NCI-H526 (cell line): ENCODE data around the gene EVI2A.
"Not testable (repeated sequence)": the region's sequence is repeated elsewhere in the genome, so short reads cannot be mapped to it uniquely, and the experiment has no call there.

Source experiments
- DNase-seq, 2 experiments: peaks; one replicate each; lab custom pipeline; 2025; lab: John Stamatoyannopoulos, UW

EVI2A gene

GRCh38 chr17:31312223-31312622 is 9.2 kb downstream of the EVI2A start:
- not testable (repeated sequence) for DNase-seq

GRCh38 chr17:31311526-31311925 is 9.9 kb downstream of the EVI2A start:
- DNase-seq = no peak

GRCh38 chr17:31310886-31311285 is 10.5 kb downstream of the EVI2A start:
- DNase-seq = no peak

GRCh38 chr17:31310260-31310659 is 11.2 kb downstream of the EVI2A start:
- DNase-seq = no peak

GRCh38 chr17:31309556-31309955 is 11.9 kb downstream of the EVI2A start:
- DNase-seq = no peak

GRCh38 chr17:31308372-31309334 is 12.8 kb downstream of the EVI2A start:
- DNase-seq = peak in 1 of 2 experiments; percentile 20

GRCh38 chr17:31307640-31308039 is 13.8 kb downstream of the EVI2A start:
- no peak for DNase-seq

GRCh38 chr17:31299624-31300023 is 21.8 kb downstream of the EVI2A start:
- no peak for DNase-seq

GRCh38 chr17:31297090-31297489 is 24.3 kb downstream of the EVI2A start, which contains the start of gene OMG:
Gene OMG, minus strand, starts transcription at chr17:31297239. Its CDS starts 908 bp downstream, at chr17:31296331.
- peak; percentile 85 to 93 for DNase-seq

- DNase-seq = peak; percentile 95 to 97
Measured at GRCh38 chr17:31296142-31296541, 25.3 kb downstream of the EVI2A start.

GRCh38 chr17:31295489-31295871 is 25.9 kb downstream of the EVI2A start:
- DNase-seq = peak; percentile 25 to 43

GRCh38 chr17:31294820-31295488 is 26.5 kb downstream of the EVI2A start:
- no peak for DNase-seq

- DNase-seq = no peak
Measured at GRCh38 chr17:31294231-31294630, 27.2 kb downstream of the EVI2A start.

GRCh38 chr17:31293581-31293980 is 27.8 kb downstream of the EVI2A start:
- DNase-seq = no peak

- no peak for DNase-seq
Measured at GRCh38 chr17:31291820-31292219, 29.6 kb downstream of the EVI2A start.

- DNase-seq = no peak
Measured at GRCh38 chr17:31289790-31290189, 31.6 kb downstream of the EVI2A start.

GRCh38 chr17:31287932-31288331 is 33.5 kb downstream of the EVI2A start:
- not testable (repeated sequence) for DNase-seq

- DNase-seq = no peak
Measured at GRCh38 chr17:31286587-31286986, 34.8 kb downstream of the EVI2A start.

GRCh38 chr17:31283841-31284240 is 37.6 kb downstream of the EVI2A start:
- no peak for DNase-seq

GRCh38 chr17:31281061-31281460 is 40.4 kb downstream of the EVI2A start:
- no peak for DNase-seq

GRCh38 chr17:31279401-31279800 is 42.0 kb downstream of the EVI2A start:
- no peak for DNase-seq

GRCh38 chr17:31275116-31275515 is 46.3 kb downstream of the EVI2A start:
- DNase-seq = no peak

- no peak for DNase-seq
Measured at GRCh38 chr17:31274252-31274651, 47.2 kb downstream of the EVI2A start.
